NCI-H446 (cell line): Measurements from ENCODE around the gene MT2A.

ENCODE experiments used
- DNase-seq, 2 experiments: peaks; one replicate each; lab custom pipeline; 2025; lab: John Stamatoyannopoulos, UW

The MT2A gene

DNA sequence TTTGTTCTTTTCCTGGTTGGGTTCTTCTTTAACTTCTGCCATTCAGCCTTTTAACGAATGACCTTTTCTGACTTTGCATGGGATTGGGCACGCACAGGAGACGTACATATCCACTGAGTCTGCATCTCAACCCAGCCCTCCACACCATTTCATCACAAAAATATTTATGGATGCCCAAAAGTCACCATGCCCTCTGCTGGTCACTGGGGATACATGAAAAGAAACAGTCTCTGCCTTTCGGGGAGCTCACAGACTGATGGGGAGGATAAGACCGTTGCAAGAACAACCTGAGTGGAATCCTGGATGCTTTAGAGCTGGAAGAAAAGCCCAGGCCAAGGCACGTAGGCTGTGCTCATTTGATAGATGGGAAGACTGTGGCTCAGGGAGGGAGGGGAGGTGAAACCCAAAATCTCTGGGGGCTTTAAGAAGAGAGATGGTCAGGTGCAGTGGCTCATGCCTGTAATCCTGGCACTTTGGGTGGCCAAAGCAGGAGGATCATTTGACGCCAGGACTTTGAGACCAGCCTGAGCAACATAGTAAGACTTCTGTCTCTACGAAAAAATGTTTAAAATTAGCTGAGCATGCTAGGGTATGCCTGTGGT, 7.9 kb upstream of the MT2A start:
- peak in 1 of 2 experiments; percentile 27 for DNase-seq

- DNase-seq: no peak
These were observed 7.1 kb upstream of the MT2A start for GRCh38 chr16:56601325-56601724.

DNA sequence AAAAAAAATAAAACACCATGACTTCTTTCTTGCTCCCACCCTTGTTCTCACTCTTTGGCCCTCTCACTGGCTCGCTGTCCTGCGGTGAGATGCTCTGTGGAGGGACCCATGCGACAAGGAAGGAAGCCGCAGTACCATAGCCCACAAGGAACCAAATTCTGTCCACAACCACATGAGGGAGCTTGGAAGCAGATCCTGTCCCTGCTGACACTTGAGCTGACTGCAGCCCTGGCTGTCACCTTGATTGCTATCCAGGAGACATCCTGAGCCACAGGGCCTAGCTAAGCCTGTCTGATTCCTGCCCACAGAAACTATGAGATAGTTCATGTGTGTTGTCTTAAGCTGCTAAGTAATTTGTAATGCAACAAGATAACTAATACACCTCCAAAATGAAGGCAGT, 4.8 kb upstream of the MT2A start:
- no peak for DNase-seq

DNA sequence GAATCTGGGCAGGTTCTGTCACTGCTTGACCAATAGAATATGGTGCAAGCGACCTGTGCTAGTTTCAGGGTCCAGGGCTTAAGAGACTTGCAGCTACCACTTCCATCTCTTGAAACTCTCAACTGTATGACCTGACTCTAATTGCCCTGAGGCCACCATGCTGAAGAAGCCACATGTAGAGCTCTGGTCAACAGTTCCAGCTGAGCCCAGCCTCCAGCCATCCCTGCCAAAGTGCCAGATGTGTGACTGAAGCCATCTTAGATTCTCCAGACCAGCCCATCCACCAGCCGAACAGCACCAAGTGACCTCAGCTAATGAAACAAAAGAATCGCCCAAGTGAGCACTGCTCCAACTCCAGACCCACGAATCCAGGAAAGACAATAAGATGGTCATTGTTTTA, 3.4 kb upstream of the MT2A start:
- no peak for DNase-seq

DNA sequence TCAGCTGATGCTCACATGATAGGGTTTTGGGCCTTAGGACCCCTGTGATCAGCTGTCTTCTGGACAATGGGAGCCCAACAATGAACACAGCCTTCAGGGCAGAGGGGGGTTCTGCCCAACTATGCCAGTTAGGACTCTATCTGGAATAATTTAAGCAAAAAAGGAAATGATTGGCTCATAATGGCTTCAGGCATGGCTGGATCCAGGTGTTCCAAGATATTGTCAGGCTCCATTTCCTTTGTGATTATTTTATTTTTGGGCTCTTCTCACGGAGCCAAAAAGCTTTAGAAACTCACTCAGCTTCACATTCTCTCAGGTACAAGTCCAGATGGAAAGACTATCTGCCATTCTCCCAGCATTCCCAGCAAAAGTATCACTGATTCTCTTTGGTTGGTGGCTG, 2.9 kb upstream of the MT2A start:
- DNase-seq: no peak

DNA sequence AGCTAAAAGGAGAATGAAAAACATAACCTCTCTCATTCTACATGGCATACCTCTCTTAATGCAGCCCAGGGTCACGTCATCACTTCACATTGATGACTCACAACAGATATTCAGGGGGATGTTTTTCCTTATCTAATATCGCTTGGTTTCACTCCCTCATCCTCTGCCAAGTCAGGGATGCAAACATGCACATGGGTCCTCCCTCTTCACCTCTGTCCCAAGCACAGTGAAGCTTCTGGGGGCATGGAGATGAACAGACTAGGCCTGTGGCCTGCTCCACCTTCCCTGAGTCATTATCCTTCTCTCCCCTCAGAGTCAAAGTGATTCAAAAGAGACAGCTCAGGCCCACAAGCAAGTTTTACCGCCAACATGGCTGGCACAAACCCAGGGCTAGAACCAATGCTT, 2.3 kb upstream of the MT2A start:
- DNase-seq: no peak

DNA sequence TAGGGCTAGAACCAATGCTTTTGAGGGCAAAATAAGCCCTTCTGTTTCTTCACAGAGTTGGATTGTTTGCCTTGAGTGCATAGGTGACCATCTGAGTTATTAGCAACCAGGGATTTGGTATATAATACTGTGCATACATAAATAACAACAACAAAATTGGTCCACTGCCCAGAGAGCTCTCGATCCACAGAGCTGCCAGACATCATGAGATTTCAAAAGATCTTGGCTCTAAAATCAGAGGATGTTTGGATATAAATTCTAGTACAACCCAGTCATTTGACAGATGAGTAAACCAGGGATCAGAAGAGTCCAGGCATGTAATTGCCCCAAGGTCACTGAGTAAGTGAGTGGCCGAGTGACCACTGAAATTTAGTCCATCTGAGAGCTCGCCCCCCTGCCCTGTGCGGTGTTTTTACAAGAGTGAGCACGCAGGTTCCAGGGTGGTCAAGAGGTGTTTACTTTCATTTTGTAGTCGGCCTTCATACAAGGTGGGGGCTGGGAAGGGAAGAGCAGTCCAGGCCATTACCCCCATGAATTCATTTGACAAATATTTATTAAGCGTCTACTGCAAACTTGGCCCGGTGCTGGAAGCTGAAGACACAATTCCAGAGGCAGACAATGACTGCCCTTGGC, 1.8 kb upstream of the MT2A start:
- DNase-seq: peak; percentile 48 to 78

DNA sequence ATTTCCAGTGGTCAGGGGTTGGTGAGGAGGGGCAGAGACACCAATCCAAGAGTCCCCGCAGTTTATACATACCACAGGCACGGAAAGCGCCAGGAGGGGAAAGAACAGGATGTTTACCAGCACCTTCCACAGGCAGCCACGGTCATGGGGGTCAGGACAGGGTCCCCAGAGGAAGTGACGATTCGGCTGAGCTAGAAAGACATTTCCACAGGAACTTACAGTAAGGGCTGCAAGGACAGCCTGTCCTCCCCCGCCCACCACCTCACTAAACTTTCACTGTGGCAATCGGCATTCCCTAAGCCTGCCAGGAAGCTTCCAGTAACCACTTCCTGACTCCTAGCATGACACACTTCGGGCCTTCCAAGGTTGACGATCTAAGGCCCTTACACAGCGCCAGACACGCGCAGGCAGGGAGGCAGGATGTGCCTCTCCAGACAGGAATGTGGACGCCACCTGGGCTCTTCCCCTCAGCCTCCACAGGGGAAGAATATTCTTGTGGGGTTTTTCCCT, 1.2 kb upstream of the MT2A start:
- no peak for DNase-seq

- DNase-seq: no peak
These were observed 725 bp upstream of the MT2A start for GRCh38 chr16:56607675-56608042.

DNA sequence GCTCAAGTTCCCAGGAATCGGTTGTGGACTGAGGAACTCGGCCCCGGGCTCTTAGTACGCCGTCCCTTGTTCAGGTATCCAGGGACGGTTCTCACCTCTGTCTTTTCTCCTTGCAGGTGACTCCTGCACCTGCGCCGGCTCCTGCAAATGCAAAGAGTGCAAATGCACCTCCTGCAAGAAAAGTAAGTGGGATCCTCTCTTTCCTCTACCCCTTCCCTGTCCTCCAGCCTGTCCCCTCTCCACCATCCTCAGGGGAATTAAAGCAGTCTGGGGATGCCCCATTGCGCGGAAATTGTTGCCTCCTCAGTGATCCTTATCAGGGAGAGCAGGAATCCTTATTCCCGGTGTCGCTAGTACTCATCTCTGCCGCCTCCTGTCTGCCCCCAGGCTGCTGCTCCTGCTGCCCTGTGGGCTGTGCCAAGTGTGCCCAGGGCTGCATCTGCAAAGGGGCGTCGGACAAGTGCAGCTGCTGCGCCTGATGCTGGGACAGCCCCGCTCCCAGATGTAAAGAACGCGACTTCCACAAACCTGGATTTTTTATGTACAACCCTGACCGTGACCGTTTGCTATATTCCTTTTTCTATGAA, 585 bp downstream of the MT2A start:
- DNase-seq: no peak

GRCh38 chr16:56609463-56609921, 1.1 kb downstream of the MT2A start:
- DNase-seq: peak in 1 of 2 experiments; percentile 28

GRCh38 chr16:56610017-56610608, 1.7 kb downstream of the MT2A start:
- DNase-seq: no peak

DNA sequence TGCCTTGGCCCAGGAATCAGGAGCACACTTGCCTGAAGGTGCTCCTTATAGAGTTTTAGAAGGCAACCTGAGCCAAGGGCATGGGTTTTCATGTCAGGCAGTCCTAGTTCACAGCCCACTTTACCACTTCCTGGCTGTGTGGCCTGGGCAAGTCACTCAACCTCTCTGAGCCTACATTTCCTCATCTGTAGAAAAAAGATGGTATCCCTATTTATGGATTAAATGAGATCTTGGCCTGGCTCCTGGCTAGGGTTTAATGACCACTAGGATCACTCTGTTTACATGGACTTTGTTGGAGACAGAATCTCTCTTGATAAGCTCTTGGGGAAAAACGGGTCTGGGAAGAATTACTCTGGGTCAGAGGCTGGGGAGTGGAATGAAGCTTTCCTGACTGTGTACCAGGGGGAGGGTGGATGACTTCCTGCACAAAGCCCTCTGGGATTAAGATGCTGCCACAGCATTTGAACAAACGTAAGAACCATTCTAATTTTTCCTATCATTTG, 2.3 kb downstream of the MT2A start:
- DNase-seq: no peak

- no peak for DNase-seq
These were observed 3.0 kb downstream of the MT2A start for GRCh38 chr16:56611281-56611833.

DNA sequence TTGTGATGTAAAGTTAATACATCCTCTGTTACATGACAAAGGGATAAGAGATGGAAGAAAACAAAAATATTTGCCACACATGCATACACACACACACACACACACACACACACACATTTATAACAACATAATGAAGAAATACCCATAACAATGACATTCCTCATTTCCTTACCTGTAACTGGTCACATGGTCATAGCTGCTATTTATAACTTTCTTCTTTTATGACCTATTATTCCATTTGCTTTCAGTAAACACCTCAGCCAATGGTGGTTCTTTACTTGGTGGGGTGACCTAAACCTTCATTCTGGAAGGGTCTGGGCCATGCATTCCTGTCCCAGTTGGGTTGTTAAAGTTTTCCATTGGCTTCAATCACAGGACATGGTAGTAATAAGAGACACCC, 5.3 kb downstream of the MT2A start:
- no peak for DNase-seq

DNA sequence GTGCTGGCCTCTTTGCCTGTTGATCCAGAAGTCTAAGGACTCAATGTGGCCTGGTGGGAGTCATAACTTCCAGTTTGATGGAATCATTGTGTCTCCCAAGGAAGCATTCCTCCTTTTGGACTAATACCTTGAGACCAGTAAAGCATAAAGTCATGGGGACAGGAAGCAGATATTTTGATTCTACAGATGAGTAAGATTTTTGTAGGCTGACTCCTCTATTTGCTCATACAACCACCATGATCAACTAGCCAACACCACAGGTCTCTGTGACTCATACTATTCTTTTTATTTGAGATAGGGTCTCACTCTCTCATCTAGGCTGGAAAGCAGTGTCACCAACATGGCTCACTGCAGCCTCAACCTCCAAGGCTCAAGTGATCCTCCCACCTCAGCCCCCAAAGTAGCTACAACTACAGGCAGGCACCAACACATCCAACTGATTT, 6.2 kb downstream of the MT2A start:
- no peak for DNase-seq

DNA sequence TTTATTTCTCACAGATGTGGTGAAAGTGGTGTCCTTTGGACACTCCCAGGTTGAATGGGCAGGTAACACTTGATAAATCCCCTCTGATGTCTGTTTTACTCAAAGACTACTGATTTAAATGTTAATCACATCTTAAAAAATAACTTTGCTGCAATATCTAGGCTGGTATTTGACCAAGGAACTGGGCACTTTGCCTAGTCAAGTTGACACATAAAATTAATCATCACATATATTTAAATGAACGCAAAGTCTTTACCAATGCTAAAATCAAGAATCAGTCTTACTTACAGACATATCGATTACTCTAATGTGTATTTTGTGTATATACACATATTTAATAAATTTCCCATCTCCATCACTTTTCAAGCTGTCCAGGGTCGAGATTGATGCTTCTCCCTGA, 7.0 kb downstream of the MT2A start:
- DNase-seq: no peak

- no peak for DNase-seq
These were observed 8.3 kb downstream of the MT2A start for GRCh38 chr16:56616608-56617211.

DNA sequence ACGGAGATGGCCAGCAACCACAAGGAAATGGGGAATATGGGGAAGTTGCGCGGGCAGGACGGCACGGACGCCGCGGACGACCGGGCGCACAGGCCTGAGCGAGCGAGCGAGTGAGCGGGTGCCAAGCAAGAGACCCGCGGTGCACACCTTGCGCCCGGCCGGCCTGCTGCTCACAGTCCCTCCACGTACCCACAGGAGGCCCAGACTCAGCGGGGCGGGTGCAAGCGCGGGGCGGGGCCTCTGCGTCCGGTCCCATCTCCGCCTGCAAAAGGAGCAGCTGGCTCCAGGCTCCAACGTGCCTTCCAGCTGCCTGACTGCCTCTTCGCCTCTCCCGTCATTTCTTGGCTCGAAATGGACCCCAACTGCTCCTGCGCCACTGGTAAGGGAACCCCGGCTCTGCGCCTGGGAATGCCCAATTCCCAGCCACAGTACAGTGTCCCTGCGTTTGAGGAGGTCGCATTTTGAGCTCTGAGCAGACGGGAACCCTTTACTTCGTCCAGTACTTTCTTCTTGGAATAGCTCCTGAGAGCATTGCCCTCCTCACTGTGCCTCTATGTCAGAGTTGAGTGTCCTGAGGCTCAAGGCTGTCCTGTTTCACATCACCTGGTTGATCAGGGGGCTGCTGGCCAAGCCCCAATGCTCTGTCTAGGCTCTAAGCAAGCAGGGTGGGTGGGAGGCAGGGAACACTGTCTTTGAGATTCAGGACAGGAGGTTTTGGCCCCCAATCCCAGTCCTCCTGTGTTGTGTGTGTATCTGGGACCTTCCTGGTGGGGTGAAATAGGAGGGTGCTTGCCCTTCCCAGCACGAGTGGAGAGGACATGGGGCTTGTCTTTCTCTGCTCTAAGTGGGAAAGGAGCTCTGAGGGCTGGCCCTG, 9.1 kb downstream of the MT2A start:
- no peak for DNase-seq

GRCh38 chr16:56618138-56618537, 9.8 kb downstream of the MT2A start:
- no peak for DNase-seq

- DNase-seq: no peak
These were observed 12.0 kb downstream of the MT2A start for GRCh38 chr16:56620339-56620897.
